NCI-H748 (cell line): ENCODE measurements around the gene XG.

ENCODE experiments used
- DNase-seq: peaks from one replicate; lab custom pipeline; 2025; ENCODE audit not compliant: unreplicated experiment; lab: John Stamatoyannopoulos, UW

XG gene

DNA sequence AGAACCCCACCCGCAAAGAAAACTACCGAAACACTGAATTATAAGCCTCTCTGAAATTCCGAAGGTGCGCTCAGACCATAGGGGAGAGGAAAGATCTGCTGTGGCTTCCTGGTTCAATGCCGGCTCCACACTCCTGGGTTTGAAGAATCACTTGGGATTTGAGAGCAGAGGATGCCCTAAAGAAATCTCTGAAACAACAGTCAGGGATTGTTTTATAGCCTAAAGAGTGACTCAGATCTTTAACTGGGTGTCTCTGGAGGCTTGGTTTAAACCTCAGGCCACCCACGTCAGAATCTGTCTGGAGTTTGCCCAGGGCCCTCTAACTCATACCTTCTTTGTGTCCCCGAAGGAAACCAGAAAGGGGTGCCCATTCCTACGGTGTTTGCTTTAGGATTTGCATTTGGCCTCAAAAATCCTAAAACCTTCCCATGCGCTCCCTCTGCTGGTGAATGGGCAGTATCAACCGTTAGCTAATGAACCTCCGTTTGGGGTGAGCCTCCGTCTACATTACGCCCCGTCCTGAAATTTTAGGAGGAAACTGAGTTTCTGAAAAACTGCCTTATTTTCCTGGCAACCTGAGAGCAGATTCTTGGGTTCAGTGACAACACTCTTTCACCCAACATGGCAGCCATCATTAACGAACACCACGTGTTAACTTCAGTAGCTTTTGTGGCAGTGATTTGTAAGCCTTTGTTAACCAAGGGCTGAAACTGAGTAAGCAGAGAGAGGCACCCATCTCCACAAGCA is 60.5 kb downstream of the XG start:
- peak; percentile 48 for DNase-seq

DNA sequence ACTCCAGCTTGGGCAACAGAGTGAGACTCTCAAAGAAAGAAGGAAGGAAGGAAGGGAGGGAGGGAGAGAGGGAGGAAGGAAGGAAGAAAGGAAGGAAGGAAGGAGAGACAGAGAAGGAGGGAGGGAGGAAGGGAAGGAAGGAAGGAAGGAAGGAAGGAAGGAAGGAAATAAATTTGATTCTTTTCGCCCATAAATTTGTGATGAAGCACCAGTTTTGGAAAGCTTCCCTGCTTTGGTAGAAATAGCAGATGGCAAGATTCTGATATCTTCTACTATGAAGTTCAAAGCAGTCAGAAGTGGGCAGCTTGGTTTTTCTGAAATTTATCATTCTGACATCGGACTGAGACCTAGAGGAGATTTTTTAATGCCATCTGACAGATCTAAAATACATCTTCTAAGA is 65.2 kb downstream of the XG start:
- DNase-seq = no peak

DNA sequence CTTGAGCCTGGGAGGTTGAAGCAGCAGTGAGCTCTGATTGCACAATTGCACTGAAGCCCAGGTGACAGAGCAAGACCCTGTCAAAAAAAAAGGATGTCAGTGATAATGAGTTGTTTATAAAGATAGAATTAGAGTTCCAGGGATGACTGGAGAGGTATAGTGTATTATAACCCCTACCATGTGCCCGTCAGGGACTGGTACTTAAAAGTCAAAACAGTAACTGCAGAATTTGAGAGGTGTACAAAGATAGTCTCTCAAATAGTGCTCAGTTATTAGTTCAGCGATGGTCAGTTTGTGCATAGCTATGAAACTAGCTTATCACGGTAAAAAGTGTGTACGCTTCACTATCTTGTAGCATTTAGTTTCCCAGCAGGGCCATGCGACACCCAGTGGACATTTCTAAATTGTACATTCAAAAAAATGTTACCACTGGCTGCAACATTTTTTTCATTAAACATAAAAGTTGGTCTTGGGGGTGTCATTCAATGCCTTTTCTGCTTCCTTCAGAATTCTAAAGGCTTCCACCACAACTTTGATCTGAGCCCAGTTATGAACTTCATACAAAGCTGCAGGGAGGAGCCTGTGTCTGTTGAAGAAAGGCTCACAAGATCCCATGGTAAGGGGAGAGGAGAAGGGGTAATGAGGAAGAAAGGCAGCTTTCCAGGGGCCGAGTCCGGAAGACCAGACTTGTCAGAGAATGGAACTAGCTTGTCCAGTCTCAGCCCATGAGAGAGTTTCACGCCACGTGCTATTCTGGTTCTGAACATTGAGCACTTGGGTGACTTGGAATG is 67.7 kb downstream of the XG start:
- peak; percentile 22 for DNase-seq

- no peak for DNase-seq
Measured at GRCh38 chrX:2820136-2820771, 68.4 kb downstream of the XG start.

DNA sequence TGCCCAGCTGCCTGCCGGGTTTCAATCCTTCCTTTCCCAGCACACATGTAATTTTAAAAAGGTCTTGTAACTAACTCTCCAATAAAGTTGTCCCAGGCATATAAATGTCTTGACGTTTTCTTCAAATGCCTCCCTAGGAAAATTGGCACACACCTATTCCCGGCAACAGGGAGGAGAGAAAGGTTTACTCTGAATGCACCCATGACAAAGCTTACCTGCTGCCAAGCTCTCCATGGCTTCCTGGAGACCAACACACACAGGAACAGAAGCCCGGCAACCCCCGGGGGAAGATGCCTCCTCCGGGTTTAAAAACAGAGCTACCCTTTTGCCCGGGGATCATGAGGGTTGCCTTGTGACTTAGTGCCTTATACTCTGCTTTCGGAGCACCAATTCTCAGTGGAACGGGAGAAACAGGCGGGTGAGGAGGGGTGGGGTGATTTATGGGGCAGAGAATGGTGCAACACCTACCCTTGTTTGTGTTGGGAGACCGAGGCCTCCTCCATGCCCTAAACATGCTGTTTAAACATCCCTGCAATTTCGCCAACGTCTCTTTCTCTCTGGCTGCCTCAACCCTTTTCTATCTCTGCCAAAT is 72.1 kb downstream of the XG start:
- DNase-seq = no peak

DNA sequence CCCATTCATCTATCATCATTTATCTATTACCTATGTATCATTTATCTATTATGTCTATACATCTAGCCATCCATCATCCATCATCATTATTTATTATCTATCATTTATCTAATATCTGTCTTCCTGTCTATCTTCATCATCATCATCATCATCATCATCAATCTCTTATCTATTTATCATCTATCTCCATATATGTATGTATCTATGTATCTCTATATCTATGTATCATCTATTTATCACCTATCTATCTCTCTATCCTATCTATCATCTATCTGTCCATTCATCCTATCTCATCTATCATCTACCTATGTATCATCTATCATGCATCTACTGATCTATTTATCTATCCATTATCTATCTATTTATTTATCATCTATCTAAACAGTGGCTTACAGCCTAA is 73.0 kb downstream of the XG start:
- DNase-seq = no peak

DNA sequence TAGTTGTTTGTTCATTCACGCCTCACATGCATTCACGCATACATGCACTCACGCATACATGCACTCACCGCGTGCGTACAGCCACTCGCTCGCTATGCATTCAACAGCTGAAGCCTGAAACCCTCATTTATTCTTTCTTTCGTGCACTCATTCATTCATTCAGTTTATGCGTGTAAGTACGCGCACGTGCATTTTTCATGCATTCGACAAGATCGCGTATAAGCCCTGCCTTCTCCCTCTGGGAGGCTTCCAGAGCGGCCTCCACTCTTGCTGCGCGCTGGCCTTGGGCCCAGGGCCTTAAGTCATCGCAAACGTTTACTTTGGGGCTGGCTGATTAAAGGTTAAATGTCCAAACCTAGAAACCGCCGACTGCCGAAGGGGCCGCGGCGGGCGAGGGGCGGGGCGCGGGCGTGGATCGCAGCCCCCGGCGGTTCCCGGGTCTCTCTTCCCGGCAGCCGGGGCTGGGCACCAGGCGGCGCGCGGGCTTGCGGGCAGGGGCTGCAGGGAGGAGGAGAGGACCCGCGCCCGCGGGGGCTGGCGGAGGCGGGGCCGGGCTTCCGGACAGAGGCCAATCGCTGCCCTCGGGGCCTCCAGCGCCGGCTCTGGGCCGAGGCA is 76.6 kb downstream of the XG start, which contains the start of gene GYG2:
TSS of gene GYG2 (plus strand) at position 587 of the 615 bp plus-strand sequence. CDS start 1,259 bp downstream, outside the sequence.
- DNase-seq = peak; percentile 79

DNA sequence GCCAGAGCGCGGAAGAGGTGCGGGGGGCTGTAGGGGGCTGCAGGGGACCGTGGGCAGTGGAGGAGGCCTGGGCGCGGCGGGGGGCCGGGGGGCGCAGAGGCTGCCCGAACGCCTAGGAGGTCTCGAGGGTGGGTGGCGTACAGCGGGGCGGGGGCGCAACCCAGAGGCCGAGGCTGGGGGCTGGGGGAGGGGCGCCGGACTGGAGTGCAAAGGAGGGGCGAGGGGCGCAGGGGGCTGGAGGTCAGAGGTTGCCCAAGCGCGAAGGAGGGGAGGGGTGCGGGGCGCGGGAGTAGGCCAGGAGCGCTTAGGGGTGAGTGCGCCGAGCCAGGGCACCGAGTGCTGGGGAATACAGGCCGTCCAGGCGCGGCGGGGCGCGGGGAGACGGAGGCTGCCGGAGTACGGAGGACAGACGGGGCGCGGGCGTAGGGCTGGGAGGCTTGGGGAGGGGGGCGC is 77.1 kb downstream of the XG start:
- DNase-seq = peak; percentile 33

- DNase-seq = peak; percentile 3
Measured at GRCh38 chrX:2829469-2830246, 77.8 kb downstream of the XG start.

DNA sequence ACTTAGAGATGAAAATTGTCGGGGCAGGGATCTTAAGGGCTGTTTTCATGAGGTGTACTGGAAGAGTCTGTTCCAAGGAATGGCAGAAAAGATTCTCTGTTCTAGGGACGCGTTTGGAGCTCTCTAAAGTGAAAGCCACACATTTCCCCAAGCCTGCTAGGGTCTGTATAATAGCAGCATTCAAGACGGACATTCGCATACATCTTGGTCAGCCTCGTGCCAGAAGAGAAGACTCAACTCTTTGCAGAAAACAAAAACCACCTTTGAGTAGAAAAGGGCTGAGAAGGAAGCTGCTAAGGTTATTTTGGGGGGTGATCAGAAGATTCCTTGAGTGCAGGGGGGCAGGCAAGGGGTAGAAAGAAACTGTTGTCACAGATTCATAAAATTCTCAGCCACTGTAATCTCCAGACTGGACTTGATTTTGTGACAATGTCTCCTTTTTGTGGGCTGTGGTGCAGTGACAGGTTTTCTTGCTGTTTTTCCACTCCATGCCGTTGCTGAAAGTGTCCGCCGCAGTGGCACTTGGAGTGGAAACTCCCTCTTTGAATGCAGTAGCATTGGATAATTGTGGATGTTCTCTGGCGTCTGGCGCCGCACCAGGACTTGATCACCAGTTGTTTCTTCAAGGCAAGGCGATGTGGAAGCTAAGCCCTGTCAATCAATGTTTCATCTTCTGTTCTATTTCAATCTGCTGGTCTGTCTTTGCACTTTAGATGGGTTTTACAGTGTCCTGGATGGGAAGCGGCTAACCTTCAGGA is 79.8 kb downstream of the XG start:
- DNase-seq = no peak

DNA sequence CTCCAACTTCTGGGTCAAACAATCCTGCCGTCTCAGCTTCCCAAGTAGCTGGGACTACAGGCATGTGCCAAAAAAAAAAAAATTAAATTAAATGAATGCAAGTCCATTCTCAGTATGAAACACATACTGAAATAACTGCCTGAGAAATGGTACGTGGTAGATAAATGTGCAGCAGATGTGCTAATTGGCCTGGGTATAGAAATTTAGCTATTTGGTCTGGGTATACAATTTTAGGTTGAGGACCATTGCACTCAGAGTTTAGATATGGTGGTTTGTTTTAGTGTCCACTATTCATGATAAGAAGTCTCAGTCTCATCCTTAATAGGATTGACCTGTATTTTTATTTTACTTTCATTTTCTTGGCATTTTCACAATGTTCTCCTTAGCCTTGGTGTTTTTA is 86.1 kb downstream of the XG start:
- DNase-seq = no peak

DNA sequence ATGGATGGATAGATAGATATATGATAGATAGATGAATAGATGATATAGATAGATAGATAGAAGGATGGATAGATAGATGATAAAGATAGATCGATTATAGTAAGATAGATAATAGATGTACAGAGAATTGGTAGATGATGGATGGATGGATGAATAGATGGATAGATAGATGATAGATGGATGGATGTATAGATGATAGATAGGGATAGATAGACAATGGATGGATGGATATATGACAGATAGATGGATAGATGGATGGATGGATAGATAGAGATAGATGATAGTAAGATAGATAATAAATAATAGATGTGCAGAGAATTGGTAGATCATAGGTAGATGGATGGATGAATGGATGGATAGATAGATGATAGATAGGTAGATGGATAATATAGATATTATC is 89.1 kb downstream of the XG start:
- no peak for DNase-seq

- DNase-seq = no peak
Measured at GRCh38 chrX:2841537-2841936, 89.7 kb downstream of the XG start.

GRCh38 chrX:2846992-2847391 is 95.2 kb downstream of the XG start:
- no peak for DNase-seq

- DNase-seq = no peak
Measured at GRCh38 chrX:2848871-2849301, 97.0 kb downstream of the XG start.

DNA sequence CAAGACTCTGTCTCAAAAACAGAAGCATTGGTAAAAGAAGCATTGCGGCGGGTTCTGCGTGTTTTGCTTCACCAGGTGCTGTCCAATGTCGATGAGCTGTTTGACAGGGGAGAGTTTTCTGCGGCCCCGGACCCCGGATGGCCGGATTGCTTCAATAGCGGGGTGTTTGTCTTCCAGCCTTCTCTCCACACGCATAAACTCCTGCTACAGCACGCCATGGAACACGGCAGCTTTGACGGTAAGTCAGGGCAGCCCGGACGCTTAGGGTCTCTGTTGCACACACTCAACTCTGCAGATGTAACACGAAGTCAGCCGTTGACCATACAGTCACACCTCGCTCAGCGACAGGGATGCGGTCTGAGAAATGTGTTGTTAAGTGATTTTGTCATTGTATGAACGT is 103.1 kb downstream of the XG start:
- DNase-seq = no peak

DNA sequence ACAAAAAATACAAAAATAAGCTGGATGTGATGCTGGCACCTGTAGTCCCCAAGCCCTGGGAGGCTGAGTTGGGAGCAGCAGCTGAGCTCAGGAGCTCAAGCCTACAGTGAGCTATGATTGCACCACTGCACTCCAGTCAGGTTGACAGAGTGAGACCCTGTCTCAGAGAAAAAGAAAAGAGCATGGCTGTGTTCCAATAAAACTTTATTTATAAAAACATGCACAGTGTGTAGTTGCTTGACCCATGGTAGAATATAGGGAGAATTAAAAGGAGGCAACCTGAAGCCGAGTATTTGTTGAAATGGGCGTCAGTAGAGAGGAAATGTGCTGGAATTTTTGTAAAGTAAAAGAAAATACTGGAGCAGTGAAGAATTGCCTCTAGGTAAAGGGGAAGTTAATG is 103.9 kb downstream of the XG start:
- DNase-seq = no peak

DNA sequence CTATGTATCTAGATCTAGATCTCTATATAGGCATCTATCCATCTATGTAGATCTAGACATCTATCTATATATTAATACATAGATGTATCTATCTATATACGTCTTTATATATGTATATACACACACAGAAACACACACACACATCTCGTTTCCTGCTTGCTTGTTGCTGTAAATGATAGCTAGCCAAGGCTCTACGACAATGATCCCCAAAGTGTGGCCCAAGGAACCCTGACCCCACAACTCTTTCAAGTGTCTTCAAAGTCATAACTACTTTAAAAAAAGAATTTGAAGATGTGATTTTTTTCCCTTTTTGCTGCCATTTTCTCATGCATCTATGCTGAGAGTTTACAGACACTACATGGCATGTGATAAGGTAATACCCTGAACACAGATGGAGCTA is 105.7 kb downstream of the XG start:
- DNase-seq = no peak

GRCh38 chrX:2859197-2859797 is 107.5 kb downstream of the XG start:
- DNase-seq = no peak
